NCI-H2081 (cell line): Measurements from ENCODE around the gene TRHDE.
"Not testable (repeated sequence)": the region's sequence is repeated elsewhere in the genome, so short reads cannot be mapped to it uniquely, and the experiment has no call there.

Experiments
- DNase-seq, 2 experiments: peaks; one replicate each; lab custom pipeline; 2025; lab: John Stamatoyannopoulos, UW

Gene TRHDE

GRCh38 chr12:72618764-72619163, 346.6 kb downstream of the TRHDE start:
- DNase-seq, result no peak

GRCh38 chr12:72622556-72622955, 350.4 kb downstream of the TRHDE start:
- DNase-seq, result no peak

- peak in 1 of 2 experiments; percentile 23 for DNase-seq
These were observed 359.9 kb downstream of the TRHDE start for GRCh38 chr12:72631926-72632685.

- DNase-seq, result no peak
These were observed 370.5 kb downstream of the TRHDE start for GRCh38 chr12:72642706-72643105.

- DNase-seq, result no peak
These were observed 375.0 kb downstream of the TRHDE start for GRCh38 chr12:72647139-72647538.

GRCh38 chr12:72658615-72659014, 386.4 kb downstream of the TRHDE start:
- DNase-seq, result no peak

- DNase-seq, result not testable (repeated sequence)
These were observed 388.0 kb downstream of the TRHDE start for GRCh38 chr12:72660174-72660573.

GRCh38 chr12:72673853-72674252, 401.7 kb downstream of the TRHDE start:
- DNase-seq, result no peak

- no peak for DNase-seq
These were observed 404.4 kb downstream of the TRHDE start for GRCh38 chr12:72676556-72676955.

GRCh38 chr12:72677139-72677538, 405.0 kb downstream of the TRHDE start:
- DNase-seq, result no peak

GRCh38 chr12:72677846-72678245, 405.7 kb downstream of the TRHDE start:
- DNase-seq, result no peak

- no peak for DNase-seq
These were observed 407.1 kb downstream of the TRHDE start for GRCh38 chr12:72679147-72679757.

GRCh38 chr12:72681028-72681427, 408.9 kb downstream of the TRHDE start:
- DNase-seq, result no peak

- no peak for DNase-seq
These were observed 412.3 kb downstream of the TRHDE start for GRCh38 chr12:72684491-72684890.

GRCh38 chr12:72692338-72692737, 420.2 kb downstream of the TRHDE start:
- DNase-seq, result no peak

- no peak for DNase-seq
These were observed 422.0 kb downstream of the TRHDE start for GRCh38 chr12:72694193-72694592.

GRCh38 chr12:72699362-72699761, 427.2 kb downstream of the TRHDE start:
- no peak for DNase-seq

GRCh38 chr12:72712025-72712424, 439.9 kb downstream of the TRHDE start:
- DNase-seq, result not testable (repeated sequence)

- no peak for DNase-seq
These were observed 444.1 kb downstream of the TRHDE start for GRCh38 chr12:72716221-72716620.

GRCh38 chr12:72717036-72717435, 444.9 kb downstream of the TRHDE start:
- no peak for DNase-seq
